ENCODE results near the gene ASB8. TPM values are rescaled to one million over a fixed set of nuclear protein-coding genes. Genes with fewer than 3 reads are reported as not detected.

ASB8 gene
- polyA plus RNA-seq, 1 experiment, result 30.1 TPM

GRCh38 chr12:48189331-48190125 lies 32.2 kb upstream of the ASB8 start:
- ChIA-PET CTCF (interaction anchor here (0.5 to 3.6 kb wide), 30 partner anchors 9 to 526 kb away, joined by 3 to 58 read pairs (median 4); partner anchors contain the start of genes ASB8, OR10AD1 and PFKM), POLR2A (no interaction called here)
- Histone ChIP-seq H3K4me3 (ENCODE audit: low read depth, low read length) (no peak overlapping the region), H3K27me3 (ENCODE audit: control insufficient read depth, insufficient read depth, low read length) (peaks cover 31% of the 10 kb centered on the region), H3K9me3 (ENCODE audit: control insufficient read depth, insufficient read depth, low read length) (peaks cover 1% of the 10 kb centered on the region; the same call in 1 of the 2 replicates), H3K27ac (ENCODE audit: low read depth, low read length) (no peak overlapping the region)
- DNase-seq (ENCODE audit: low read depth, low spot score), result no peak
- peak; percentile 85 for TF ChIP-seq CTCF (IDR thresholded peaks at IDR 0.05; ENCODE audit: low read depth, low read length)

DNA sequence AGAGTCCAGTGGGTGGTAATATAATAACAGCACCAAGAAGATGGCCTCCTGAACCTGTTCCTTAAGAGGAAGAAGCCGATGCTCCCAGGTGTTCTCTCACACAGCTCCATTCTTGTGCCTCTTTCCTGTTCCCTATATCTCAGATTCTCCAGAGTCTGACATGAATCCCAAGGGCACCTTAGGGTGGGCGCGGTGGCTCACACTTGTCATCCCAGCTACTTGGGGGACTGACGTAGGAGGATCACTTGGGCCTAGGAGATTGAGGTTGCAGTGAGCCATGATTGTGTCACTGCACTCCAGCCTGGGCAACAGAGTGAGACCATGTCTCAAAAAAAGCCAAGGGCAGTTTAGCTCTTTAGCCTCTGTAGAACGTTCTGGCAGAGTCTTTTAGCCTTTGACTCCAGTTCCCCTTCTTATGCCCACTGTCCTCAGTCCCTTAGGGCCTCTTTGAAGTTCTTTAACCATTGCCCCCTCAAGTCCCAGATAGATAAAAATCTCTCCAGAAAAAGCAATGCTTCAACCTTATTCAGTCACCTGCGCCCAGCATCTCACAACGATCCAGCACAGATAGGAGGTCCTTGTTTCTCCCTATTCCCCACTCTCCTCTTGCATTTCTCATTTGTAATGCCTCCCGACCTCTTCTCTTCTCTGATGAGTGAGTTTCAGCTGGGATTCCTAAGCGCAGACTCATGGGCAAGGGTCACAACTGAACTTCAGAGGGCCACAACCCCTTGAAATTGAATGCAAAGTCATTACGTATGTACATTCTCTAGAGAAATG lies 30.8 kb upstream of the ASB8 start:
- DNase-seq (ENCODE audit: low read depth, low spot score), result no peak
- no peak for TF ChIP-seq CTCF (IDR thresholded peaks at IDR 0.05; ENCODE audit: low read depth, low read length)
- ChIA-PET CTCF (interaction anchor here (1.0 to 3.6 kb wide), 9 partner anchors 8 to 113 kb away, joined by 3 to 58 read pairs (median 6); partner anchors contain the start of gene ASB8), POLR2A (no interaction called here)
- Histone ChIP-seq H3K27me3 (ENCODE audit: control insufficient read depth, insufficient read depth, low read length) (peaks cover 37% of the 10 kb centered on the region), H3K27ac (ENCODE audit: low read depth, low read length) (no peak overlapping the region), H3K4me3 (ENCODE audit: low read depth, low read length) (no peak overlapping the region), H3K9me3 (ENCODE audit: control insufficient read depth, insufficient read depth, low read length) (peaks cover 5% of the 10 kb centered on the region; the same call in 1 of the 2 replicates)

DNA sequence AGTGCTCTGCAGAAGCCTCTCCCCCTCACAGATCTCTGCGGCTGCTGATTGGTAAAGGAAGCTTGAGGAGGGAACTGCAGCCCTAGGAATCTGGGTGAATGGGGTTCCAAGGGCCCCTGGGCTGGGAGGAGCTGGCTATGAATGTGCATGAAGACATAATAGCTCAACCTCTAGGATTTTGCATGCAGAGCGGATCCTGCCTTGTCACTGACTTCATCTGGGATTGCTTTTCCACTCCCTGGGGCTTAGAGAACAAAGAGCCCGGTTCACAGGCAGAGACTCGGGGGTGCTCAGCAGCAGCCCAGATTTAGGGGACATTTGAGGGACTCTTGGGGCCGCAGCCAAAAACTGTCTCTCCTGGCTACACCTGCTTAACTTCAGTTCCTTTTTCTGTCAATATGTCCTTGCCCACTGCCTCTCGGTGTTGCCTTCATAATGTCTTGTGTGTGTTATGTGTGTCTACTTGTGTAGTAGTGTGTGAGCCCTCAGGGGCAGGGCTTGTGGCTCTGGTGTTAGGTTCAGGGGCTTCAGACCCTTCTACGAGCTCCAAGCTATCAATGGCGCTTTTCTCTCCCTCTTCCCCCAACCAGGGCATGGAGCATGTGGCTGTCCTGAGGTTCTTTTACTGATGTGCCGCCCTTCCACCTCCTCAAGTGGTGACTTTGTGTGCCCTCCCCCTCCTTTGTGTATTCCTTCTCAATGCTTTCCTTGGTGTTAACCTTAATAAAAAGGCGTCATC lies 28.0 kb upstream of the ASB8 start:
- Histone ChIP-seq H3K27ac (ENCODE audit: low read depth, low read length) (no peak overlapping the region), H3K4me3 (ENCODE audit: low read depth, low read length) (no peak overlapping the region), H3K9me3 (ENCODE audit: control insufficient read depth, insufficient read depth, low read length) (peaks cover 5% of the 10 kb centered on the region; the same call in 1 of the 2 replicates), H3K27me3 (ENCODE audit: control insufficient read depth, insufficient read depth, low read length) (peaks cover 45% of the 10 kb centered on the region)
- no peak for DNase-seq (ENCODE audit: low read depth, low spot score)
- POLR2A ChIA-PET, result no interaction called here
- no peak for TF ChIP-seq CTCF (IDR thresholded peaks at IDR 0.05; ENCODE audit: low read depth, low read length)
- CTCF ChIA-PET, result interaction anchor here (0.6 to 1.4 kb wide), 3 partner anchors 12 to 480 kb away, joined by 3 to 4 read pairs (median 4); no protein-coding TSS in a partner anchor

- no peak for TF ChIP-seq CTCF (IDR thresholded peaks at IDR 0.05; ENCODE audit: low read depth, low read length)
- H3K9me3 ChIP-seq (ENCODE audit: control insufficient read depth, insufficient read depth, low read length), result peaks cover 5% of the 10 kb centered on the region; the same call in 1 of the 2 replicates
- ChIA-PET CTCF (interaction anchor here (0.6 kb wide), 1 partner anchor 345 kb away, joined by 3 read pairs; no protein-coding TSS in a partner anchor), POLR2A (no interaction called here)
- DNase-seq (ENCODE audit: low read depth, low spot score), result no peak
- H3K27me3 ChIP-seq (ENCODE audit: control insufficient read depth, insufficient read depth, low read length), result peaks cover 53% of the 10 kb centered on the region
- no peak overlapping the region for H3K4me3 ChIP-seq (ENCODE audit: low read depth, low read length)
- no peak overlapping the region for H3K27ac ChIP-seq (ENCODE audit: low read depth, low read length)
These were observed 27.2 kb upstream of the ASB8 start for GRCh38 chr12:48184549-48184922.
